Measurements from ENCODE around the gene TSN. TPM values are rescaled to one million over a fixed set of nuclear protein-coding genes. Genes with fewer than 3 reads are reported as not detected.

The TSN gene
- total RNA-seq, 2 experiments from 2014 or later, result 49.1 to 50.9 TPM

GRCh38 chr2:121766624-121767023 is 11.2 kb downstream of the TSN start:
- ATAC-seq (ENCODE audit: poor library complexity) (no peak), DNase-seq (no peak)
- Mint-ChIP-seq H3K4me3 (no peak overlapping the region), H3K36me3 (ENCODE audit: low read depth) (peaks cover 83% of the 10 kb centered on the region), H3K27ac (no peak overlapping the region), H3K9me3 (no peaks in the 10 kb centered on the region), H3K27me3 (no peaks in the 10 kb centered on the region), H3K4me1 (ENCODE audit: low read depth) (no peaks in the 10 kb centered on the region)
- H3K4me1 ChIP-seq (ENCODE audit: insufficient read depth, low read length), result no peaks in the 10 kb centered on the region
- no peaks in the 10 kb centered on the region for H3K9me3 ChIP-seq (ENCODE audit: control insufficient read depth in 1 of 2, insufficient read depth in 1 of 2, low read length in 2 of 2)
- no peak overlapping the region for H3K4me3 ChIP-seq (ENCODE audit: low read length)
- H3K27me3 ChIP-seq (ENCODE audit: control insufficient read depth in 1 of 2, insufficient read depth in 2 of 2, low read length in 2 of 2), result no peaks in the 10 kb centered on the region
- intact Hi-C loops (cut with DNase I, micrococcal nuclease), result no loop called here
- no peak overlapping the region for H3K27ac ChIP-seq (ENCODE audit: low read depth in 1 of 2, low read length in 2 of 2)
- POLR2A ChIA-PET, result no interaction called here
- no peak for TF ChIP-seq CTCF (IDR thresholded peaks at IDR 0.05)
- CTCF ChIA-PET, result no interaction called here
- peaks cover 64% of the 10 kb centered on the region for H3K36me3 ChIP-seq (ENCODE audit: insufficient read depth, low read length)

GRCh38 chr2:121768143-121768755 is 12.8 kb downstream of the TSN start:
- Mint-ChIP-seq H3K4me1 (ENCODE audit: low read depth) (no peaks in the 10 kb centered on the region), H3K9me3 (no peaks in the 10 kb centered on the region), H3K27me3 (no peaks in the 10 kb centered on the region), H3K4me3 (no peak overlapping the region), H3K27ac (no peak overlapping the region), H3K36me3 (ENCODE audit: low read depth) (peaks cover 79% of the 10 kb centered on the region)
- ChIA-PET POLR2A (no interaction called here), CTCF (no interaction called here)
- Histone ChIP-seq H3K4me3 (ENCODE audit: low read length) (no peak overlapping the region), H3K4me1 (ENCODE audit: insufficient read depth, low read length) (no peaks in the 10 kb centered on the region), H3K27me3 (ENCODE audit: control insufficient read depth in 1 of 2, insufficient read depth in 2 of 2, low read length in 2 of 2) (no peaks in the 10 kb centered on the region), H3K9me3 (ENCODE audit: control insufficient read depth in 1 of 2, insufficient read depth in 1 of 2, low read length in 2 of 2) (no peaks in the 10 kb centered on the region), H3K27ac (ENCODE audit: low read depth in 1 of 2, low read length in 2 of 2) (no peak overlapping the region), H3K36me3 (ENCODE audit: insufficient read depth, low read length) (peaks cover 54% of the 10 kb centered on the region)
- intact Hi-C loops (cut with DNase I, micrococcal nuclease), result no loop called here
- ATAC-seq (ENCODE audit: poor library complexity) (no peak), DNase-seq (no peak)
- no peak for TF ChIP-seq CTCF (IDR thresholded peaks at IDR 0.05)

- DNase-seq, result no peak
- H3K27me3 Mint-ChIP-seq, result no peaks in the 10 kb centered on the region
- Histone ChIP-seq H3K27me3 (ENCODE audit: control insufficient read depth in 1 of 2, insufficient read depth in 2 of 2, low read length in 2 of 2) (no peaks in the 10 kb centered on the region), H3K4me1 (ENCODE audit: insufficient read depth, low read length) (no peaks in the 10 kb centered on the region), H3K9me3 (ENCODE audit: control insufficient read depth in 1 of 2, insufficient read depth in 1 of 2, low read length in 2 of 2) (no peaks in the 10 kb centered on the region), H3K4me3 (ENCODE audit: low read length) (no peak overlapping the region), H3K27ac (ENCODE audit: low read depth in 1 of 2, low read length in 2 of 2) (no peak overlapping the region), H3K36me3 (ENCODE audit: insufficient read depth, low read length) (peaks cover 15% of the 10 kb centered on the region)
- H3K9me3 Mint-ChIP-seq, result no peaks in the 10 kb centered on the region
- ChIA-PET POLR2A (no interaction called here), CTCF (no interaction called here)
- no peak overlapping the region for H3K4me3 Mint-ChIP-seq
- TF ChIP-seq CTCF (IDR thresholded peaks at IDR 0.05), result no peak
- H3K4me1 Mint-ChIP-seq (ENCODE audit: low read depth), result no peaks in the 10 kb centered on the region
- no peak overlapping the region for H3K27ac Mint-ChIP-seq
- peaks cover 40% of the 10 kb centered on the region for H3K36me3 Mint-ChIP-seq (ENCODE audit: low read depth)
- intact Hi-C loops (cut with DNase I, micrococcal nuclease), result no loop called here
- no peak for ATAC-seq (ENCODE audit: poor library complexity)
Observed at GRCh38 chr2:121771976-121772742, 16.7 kb downstream of the TSN start.

Data from CD4-positive, alpha-beta T cell (primary cell).